GM12878 (cell line): ENCODE results near the gene SLC23A1. TPM values are rescaled to one million over a fixed set of nuclear protein-coding genes. Genes with fewer than 3 reads are reported as not detected.

Experiments
- ASH2L ChIP-seq: fragments of 300-600, 200-600 bp; sonication (generic); IDR thresholded peaks from 2 replicates; pipeline ENCODE4 v1.6.1; 2017; ENCODE audit warnings: low read depth, mild to moderate bottlenecking, borderline replicate concordance
- BCL11A ChIP-seq: IDR thresholded peaks from 2 replicates; pipeline ENCODE4 v1.6.1; 2011; ENCODE audit warnings: low read depth, low read length
- BHLHE40 ChIP-seq, 2 experiments: fragments of 450-650 bp in 1 of 2; IDR thresholded peaks; 2 replicates each; pipeline ENCODE4 v1.6.1; 2011 to 2017; ENCODE audit warnings: low read depth in 2 of 2, borderline replicate concordance in 1 of 2, improper control_type of control experiment in 1 of 2, low read length in 1 of 2, mild to moderate bottlenecking in 1 of 2
- CBX3 ChIP-seq: fragments of 200-600 bp; sonication (generic); IDR thresholded peaks from 2 replicates; pipeline ENCODE4 v1.6.1; 2016; ENCODE audit warnings: low read depth, borderline replicate concordance
- CHD2 ChIP-seq: IDR thresholded peaks from 2 replicates; pipeline ENCODE4 v1.6.1; 2011; ENCODE audit warnings: low read depth, low read length, improper control_type of control experiment, borderline replicate concordance
- HDGF ChIP-seq: fragments of 450-650 bp; IDR thresholded peaks from 2 replicates; pipeline ENCODE4 v1.6.1; 2016; ENCODE audit warnings: antibody characterized with exemption
- IKZF2 ChIP-seq, 2 experiments: fragments of 450-650 bp; IDR thresholded peaks; 2 replicates each; pipeline ENCODE4 v1.6.1; 2017; ENCODE audit warnings: mild to moderate bottlenecking in 2 of 2, moderate library complexity in 2 of 2
- IRF3 ChIP-seq: fragments of 450-650 bp; IDR thresholded peaks from 2 replicates; pipeline ENCODE4 v1.6.1; 2014; ENCODE audit warnings: mild to moderate bottlenecking
- MEF2A ChIP-seq: IDR thresholded peaks from 2 replicates; pipeline ENCODE4 v1.6.1; 2011; ENCODE audit warnings: low read depth, mild to moderate bottlenecking, low read length, moderate library complexity; ENCODE audit not compliant: insufficient read depth
- MTA2 ChIP-seq: fragments of 450-650 bp; IDR thresholded peaks from 2 replicates; pipeline ENCODE4 v1.6.1; 2016; ENCODE audit warnings: low read depth, mild to moderate bottlenecking, moderate library complexity
- PKNOX1 ChIP-seq: fragments of 450-650 bp; IDR thresholded peaks from 2 replicates; pipeline ENCODE4 v1.6.1; 2016; ENCODE audit warnings: mild to moderate bottlenecking
- POU2F2 ChIP-seq: IDR thresholded peaks from 3 replicates; pipeline ENCODE4 v1.6.1; 2011; ENCODE audit warnings: low read depth, mild to moderate bottlenecking, low read length, borderline replicate concordance
- SMAD1 ChIP-seq: fragments of 450-650 bp; IDR thresholded peaks from 2 replicates; pipeline ENCODE4 v1.6.1; 2018; ENCODE audit warnings: mild to moderate bottlenecking, low read depth; ENCODE audit not compliant: partially characterized antibody
- SMAD5 ChIP-seq: IDR thresholded peaks from 2 replicates; pipeline ENCODE4 v1.6.1; 2016; ENCODE audit warnings: antibody characterized with exemption, low read depth
- SRF ChIP-seq, 2 experiments: IDR thresholded peaks; 2 replicates each; pipeline ENCODE4 v1.6.1; 2011; ENCODE audit warnings: low read depth in 2 of 2, low read length in 2 of 2, mild to moderate bottlenecking in 1 of 2, moderate library complexity in 1 of 2
- ZNF24 ChIP-seq: fragments of 450-650 bp; IDR thresholded peaks from 2 replicates; pipeline ENCODE4 v1.6.1; 2017; ENCODE audit warnings: antibody characterized with exemption, mild to moderate bottlenecking
- ZSCAN29 ChIP-seq: fragments of 450-650 bp; IDR thresholded peaks from 2 replicates; pipeline ENCODE4 v1.6.1; 2017; ENCODE audit warnings: mild to moderate bottlenecking, moderate library complexity
- polyA plus RNA-seq, 11 experiments: library from polyadenylated mRNA; depleted of rRNA in 4 of 11; unstranded in 6 of 11; stranded (reverse) in 5 of 11; fragments of >200 nt; fragmentation: Nextera tagmentation in 4 of 11; fragmentation: Illumina TruSeq in 1 of 11; extraction: Ambion mirVana in 4 of 11; extraction: Trizol in 1 of 11; gene quantifications; 1 replicate in 1 of 11; 2 replicates in 10 of 11; pipeline versions ENCODE4 v1.2.1 to v1.2.3, GENCODE V29; 2011 to 2016; ENCODE audit warnings: inconsistent platforms in 2 of 11, missing spikeins in 2 of 11, low read depth in 1 of 11
- total RNA-seq, 4 experiments: library from RNA; depleted of rRNA in 3 of 4; stranded (reverse); fragments of >200 nt in 3 of 4; fragmentation: Illumina TruSeq in 1 of 4; extraction: Trizol in 1 of 4; gene quantifications; 2 replicates each; pipeline versions ENCODE4 v1.2.1 to v1.2.3, GENCODE V29; 2013 to 2021
- TF ChIP-seq, protein P1 (sequence below): fragments of 450-650 bp; IDR thresholded peaks from 2 replicates; pipeline ENCODE4 v1.6.1; 2017; ENCODE audit warnings: mild to moderate bottlenecking, moderate library complexity
- TF ChIP-seq, protein P2 (sequence below): IDR thresholded peaks from 2 replicates; pipeline ENCODE4 v1.6.1; 2011; ENCODE audit warnings: borderline replicate concordance, low read depth, mild to moderate bottlenecking, moderate library complexity, mixed read lengths, low read length; ENCODE audit not compliant: insufficient read depth; ENCODE audit errors: extremely low read length

Gene SLC23A1
- total and polyA plus RNA-seq, 10 of the 15 experiments (the other 5 are each of a cell fraction or from before 2014, with no cell fraction given), result 0.35 to 4.7 (median 1.6) TPM

DNA sequence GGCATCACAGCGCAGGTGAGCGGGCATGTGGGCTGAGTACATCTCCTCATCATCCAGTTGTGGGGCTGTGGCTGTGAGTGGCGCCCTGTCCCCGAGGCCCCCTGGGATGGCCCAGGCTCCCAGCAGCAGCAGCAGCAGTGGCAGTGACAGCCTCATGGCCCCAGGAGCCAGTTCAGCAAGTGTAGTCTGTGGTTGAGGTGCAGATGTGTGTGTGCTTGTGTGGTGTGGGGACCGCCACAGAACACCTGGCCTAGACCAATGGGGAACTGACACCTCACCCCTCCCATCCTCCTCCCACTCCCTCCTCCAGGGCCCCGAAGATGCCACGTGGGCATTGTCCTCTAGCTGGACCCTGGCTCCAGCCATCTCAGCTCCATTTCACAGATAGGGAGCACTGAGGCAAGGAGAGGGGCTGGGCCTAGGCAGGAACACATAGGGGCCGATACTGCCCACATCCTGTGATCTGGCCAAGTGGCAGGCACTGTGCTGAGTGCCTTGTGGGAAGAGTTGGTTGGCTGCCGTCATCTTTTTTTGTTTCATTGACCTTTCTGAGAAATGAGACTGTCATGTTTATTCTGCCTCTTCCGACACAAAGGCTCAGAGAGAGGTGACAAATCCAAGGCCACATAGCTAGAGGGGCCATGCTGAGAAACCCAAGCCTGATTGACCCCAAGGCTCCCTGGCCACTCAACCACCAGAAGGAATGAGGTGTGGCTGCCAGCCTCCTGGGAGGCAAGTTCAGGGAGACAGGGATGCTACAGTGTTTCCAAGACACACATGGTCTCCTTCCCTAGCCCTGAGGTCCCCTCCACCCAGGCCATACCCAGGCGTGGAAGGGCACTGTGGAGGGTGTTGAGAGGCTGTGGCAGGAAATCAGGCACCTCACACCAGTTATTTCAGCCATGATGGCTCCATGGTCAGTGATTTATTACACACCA, 6.9 kb upstream of the SLC23A1 start, which contains the start of gene MZB1 (continued):
- no peak for TF ChIP-seq CBX3
- TF ChIP-seq POU2F2, result peak; percentile 73; the same call in 1 of the 3 replicates
- TF ChIP-seq ZNF24, result peak; percentile 45; the same call in 1 of the 2 replicates
- TF ChIP-seq, protein P1, sequence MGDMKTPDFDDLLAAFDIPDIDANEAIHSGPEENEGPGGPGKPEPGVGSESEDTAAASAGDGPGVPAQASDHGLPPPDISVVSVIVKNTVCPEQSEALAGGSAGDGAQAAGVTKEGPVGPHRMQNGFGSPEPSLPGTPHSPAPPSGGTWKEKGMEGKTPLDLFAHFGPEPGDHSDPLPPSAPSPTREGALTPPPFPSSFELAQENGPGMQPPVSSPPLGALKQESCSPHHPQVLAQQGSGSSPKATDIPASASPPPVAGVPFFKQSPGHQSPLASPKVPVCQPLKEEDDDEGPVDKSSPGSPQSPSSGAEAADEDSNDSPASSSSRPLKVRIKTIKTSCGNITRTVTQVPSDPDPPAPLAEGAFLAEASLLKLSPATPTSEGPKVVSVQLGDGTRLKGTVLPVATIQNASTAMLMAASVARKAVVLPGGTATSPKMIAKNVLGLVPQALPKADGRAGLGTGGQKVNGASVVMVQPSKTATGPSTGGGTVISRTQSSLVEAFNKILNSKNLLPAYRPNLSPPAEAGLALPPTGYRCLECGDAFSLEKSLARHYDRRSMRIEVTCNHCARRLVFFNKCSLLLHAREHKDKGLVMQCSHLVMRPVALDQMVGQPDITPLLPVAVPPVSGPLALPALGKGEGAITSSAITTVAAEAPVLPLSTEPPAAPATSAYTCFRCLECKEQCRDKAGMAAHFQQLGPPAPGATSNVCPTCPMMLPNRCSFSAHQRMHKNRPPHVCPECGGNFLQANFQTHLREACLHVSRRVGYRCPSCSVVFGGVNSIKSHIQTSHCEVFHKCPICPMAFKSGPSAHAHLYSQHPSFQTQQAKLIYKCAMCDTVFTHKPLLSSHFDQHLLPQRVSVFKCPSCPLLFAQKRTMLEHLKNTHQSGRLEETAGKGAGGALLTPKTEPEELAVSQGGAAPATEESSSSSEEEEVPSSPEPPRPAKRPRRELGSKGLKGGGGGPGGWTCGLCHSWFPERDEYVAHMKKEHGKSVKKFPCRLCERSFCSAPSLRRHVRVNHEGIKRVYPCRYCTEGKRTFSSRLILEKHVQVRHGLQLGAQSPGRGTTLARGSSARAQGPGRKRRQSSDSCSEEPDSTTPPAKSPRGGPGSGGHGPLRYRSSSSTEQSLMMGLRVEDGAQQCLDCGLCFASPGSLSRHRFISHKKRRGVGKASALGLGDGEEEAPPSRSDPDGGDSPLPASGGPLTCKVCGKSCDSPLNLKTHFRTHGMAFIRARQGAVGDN, result peak; percentile 96
- TF ChIP-seq, protein P2, sequence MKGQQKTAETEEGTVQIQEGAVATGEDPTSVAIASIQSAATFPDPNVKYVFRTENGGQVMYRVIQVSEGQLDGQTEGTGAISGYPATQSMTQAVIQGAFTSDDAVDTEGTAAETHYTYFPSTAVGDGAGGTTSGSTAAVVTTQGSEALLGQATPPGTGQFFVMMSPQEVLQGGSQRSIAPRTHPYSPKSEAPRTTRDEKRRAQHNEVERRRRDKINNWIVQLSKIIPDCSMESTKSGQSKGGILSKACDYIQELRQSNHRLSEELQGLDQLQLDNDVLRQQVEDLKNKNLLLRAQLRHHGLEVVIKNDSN, result no peak
- TF ChIP-seq BHLHE40 (IDR thresholded peaks at IDR 0.05; ENCODE audit: borderline replicate concordance in 1 of 2, low read depth in 2 of 2, low read length in 1 of 2), result peak; percentile 82 to 92
- TF ChIP-seq SRF (IDR thresholded peaks at IDR 0.05; ENCODE audit: low read depth in 2 of 2, low read length in 2 of 2), result no peak
- TF ChIP-seq BCL11A, result peak; percentile 41; the same call in 1 of the 2 replicates
- TF ChIP-seq ASH2L, result no peak
- TF ChIP-seq SMAD5, result peak; percentile 94
- TF ChIP-seq MEF2A, result no peak
- peak; percentile 84; the same call in 1 of the 2 replicates for TF ChIP-seq CHD2
- TF ChIP-seq IRF3, result no peak
- TF ChIP-seq MTA2, result peak; percentile 81
- peak; percentile 54; the same call in 1 of the 2 replicates for TF ChIP-seq PKNOX1
- no peak for TF ChIP-seq ZSCAN29
- TF ChIP-seq SMAD1, result no peak
- 0 out of 2 replicates have a peak, but pooled peaks have one; percentile 66 for TF ChIP-seq HDGF
- TF ChIP-seq IKZF2 (IDR thresholded peaks at IDR 0.05), result peak; percentile 82 to 88
